GM21423 (cell line): ENCODE measurements around the gene GGTLC2.

Source experiments
- ATAC-seq: cut with Tn5 transposase; IDR thresholded peaks from one replicate; pipeline ENCODE4 v1.9.1; 2021; ENCODE audit warnings: mild to moderate bottlenecking, moderate library complexity; ENCODE audit not compliant: unreplicated experiment

The GGTLC2 gene

GRCh38 chr22:22689621-22690345 lies 45.4 kb downstream of the GGTLC2 start:
- no peak for ATAC-seq

GRCh38 chr22:22691055-22691454 lies 46.6 kb downstream of the GGTLC2 start:
- no peak for ATAC-seq

- ATAC-seq: no peak
These were observed 47.6 kb downstream of the GGTLC2 start for GRCh38 chr22:22691716-22692701.

GRCh38 chr22:22692707-22693530 lies 48.5 kb downstream of the GGTLC2 start:
- ATAC-seq: no peak

GRCh38 chr22:22693531-22693884 lies 49.1 kb downstream of the GGTLC2 start:
- no peak for ATAC-seq

GRCh38 chr22:22694106-22694505 lies 49.7 kb downstream of the GGTLC2 start:
- ATAC-seq: no peak

GRCh38 chr22:22696104-22696503 lies 51.7 kb downstream of the GGTLC2 start:
- no peak for ATAC-seq
